ENCODE measurements around the gene KLHDC4.

GRCh38 chr16:87754535-87754934, 11.3 kb downstream of the KLHDC4 start:
- no peak for TF ChIP-seq CTCF (IDR thresholded peaks at IDR 0.05; ENCODE audit: poor library complexity)
- no peak for TF ChIP-seq EZH2phosphoT487 (IDR thresholded peaks at IDR 0.05; ENCODE audit: low read depth, severe bottlenecking, unreplicated experiment)

Data from hepatocyte (in vitro differentiated cells).